Measurements from ENCODE around the gene HSD17B4. TPM values are rescaled to one million over a fixed set of nuclear protein-coding genes. Genes with fewer than 3 reads are reported as not detected.
"Not testable (repeated sequence)": the region's sequence is repeated elsewhere in the genome, so short reads cannot be mapped to it uniquely, and the experiment has no call there.

HSD17B4 gene
- total and polyA plus RNA-seq, 7 experiments from 2014 or later: 22.5 to 131 (median 71.0) TPM

DNA sequence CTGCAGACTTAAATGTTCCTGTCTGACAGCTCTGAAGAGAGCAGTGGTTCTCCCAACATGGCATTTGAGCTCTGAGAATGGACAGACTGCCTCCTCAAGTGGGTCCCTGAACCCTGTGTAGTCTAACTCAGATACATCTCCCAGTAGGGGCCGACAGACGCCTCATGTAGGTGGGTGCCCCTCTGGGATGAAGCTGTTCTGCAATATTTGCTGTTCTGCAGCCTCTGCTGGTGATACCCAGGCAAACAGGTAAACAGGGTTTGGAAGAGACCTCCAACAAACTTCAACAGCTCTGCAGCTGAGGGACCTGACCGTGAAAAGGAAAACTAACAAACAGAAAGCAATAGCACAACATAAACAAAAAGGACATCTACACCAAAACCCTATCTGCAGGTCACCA lies 12.7 kb upstream of the HSD17B4 start:
- H3K4me1 ChIP-seq (ENCODE audit: control insufficient read depth in 2 of 2, insufficient read depth in 2 of 2, low read length in 2 of 2); H3K27me3 ChIP-seq (ENCODE audit: control insufficient read depth in 2 of 2, insufficient read depth in 2 of 2, low read length in 2 of 2); ATAC-seq; DNase-seq; intact Hi-C loops (cut with micrococcal nuclease); H3K9me3 ChIP-seq (ENCODE audit: control insufficient read depth in 2 of 3, low read length in 3 of 3); H3K36me3 Mint-ChIP-seq; H3K36me3 ChIP-seq (ENCODE audit: control insufficient read depth in 2 of 3, insufficient read depth in 3 of 3, low read length in 3 of 3); H3K27ac ChIP-seq (ENCODE audit: low read depth, low read length): not testable (repeated sequence)
- peak overlapping the region; percentile 53 for H3K4me3 ChIP-seq (ENCODE audit: low read length)
- POLR2A ChIA-PET: interaction anchor here (0.6 to 1.6 kb wide), 3 partner anchors 12 to 369 kb away, joined by 3 to 4 read pairs (median 4); partner anchors contain the start of gene DMXL1
- H3K27me3 Mint-ChIP-seq: peaks cover 7 to 47% (median 8%) of the 10 kb centered on the region in 5 donors
- H3K9me3 Mint-ChIP-seq: peaks cover 0 to 10% (median 4%) of the 10 kb centered on the region in 11 donors
- peak overlapping the region in 6 of 9 donors; percentile 12 to 94 (median 76) for H3K27ac Mint-ChIP-seq
- peaks cover 0 to 25% (median 15%) of the 10 kb centered on the region in 7 donors for H3K4me1 Mint-ChIP-seq
- peak overlapping the region in 8 of 10 donors; percentile 84 to 93 (median 88) for H3K4me3 Mint-ChIP-seq
- CTCF ChIA-PET: interaction anchor here (0.5 to 0.8 kb wide), 4 partner anchors 127 to 454 kb away, joined by 3 read pairs; partner anchors contain the start of gene DTWD2

GRCh38 chr5:119444643-119445042 lies 7.7 kb upstream of the HSD17B4 start:
- DNase-seq; H3K4me1 ChIP-seq (ENCODE audit: control insufficient read depth in 2 of 2, insufficient read depth in 2 of 2, low read length in 2 of 2); CTCF ChIA-PET; H3K36me3 ChIP-seq (ENCODE audit: control insufficient read depth in 2 of 3, insufficient read depth in 3 of 3, low read length in 3 of 3); H3K27ac ChIP-seq (ENCODE audit: low read depth, low read length); POLR2A ChIA-PET; H3K36me3 Mint-ChIP-seq; H3K9me3 ChIP-seq (ENCODE audit: control insufficient read depth in 2 of 3, low read length in 3 of 3); H3K27ac Mint-ChIP-seq; H3K27me3 ChIP-seq (ENCODE audit: control insufficient read depth in 2 of 2, insufficient read depth in 2 of 2, low read length in 2 of 2); intact Hi-C loops (cut with micrococcal nuclease); ATAC-seq; H3K4me3 Mint-ChIP-seq; H3K4me3 ChIP-seq (ENCODE audit: low read length); H3K4me1 Mint-ChIP-seq; H3K9me3 Mint-ChIP-seq: not testable (repeated sequence)
- peaks cover 0 to 61% (median 0%) of the 10 kb centered on the region in 5 donors for H3K27me3 Mint-ChIP-seq

- H3K4me3 Mint-ChIP-seq: no peak overlapping the region
- ATAC-seq (no peak), DNase-seq (no peak)
- H3K9me3 Mint-ChIP-seq: peaks cover 0 to 10% (median 0%) of the 10 kb centered on the region in 11 donors
- no peaks in the 10 kb centered on the region for H3K36me3 ChIP-seq (ENCODE audit: control insufficient read depth in 2 of 3, insufficient read depth in 3 of 3, low read length in 3 of 3)
- CTCF ChIA-PET: no interaction called here
- H3K9me3 ChIP-seq (ENCODE audit: control insufficient read depth in 2 of 3, low read length in 3 of 3): no peaks in the 10 kb centered on the region
- no peaks in the 10 kb centered on the region for H3K27me3 ChIP-seq (ENCODE audit: control insufficient read depth in 2 of 2, insufficient read depth in 2 of 2, low read length in 2 of 2)
- H3K4me3 ChIP-seq (ENCODE audit: low read length): no peak overlapping the region
- POLR2A ChIA-PET: no interaction called here
- H3K36me3 Mint-ChIP-seq: peaks cover 0 to 6% (median 0%) of the 10 kb centered on the region in 5 donors
- no peak overlapping the region for H3K27ac ChIP-seq (ENCODE audit: low read depth, low read length)
- intact Hi-C loops (cut with micrococcal nuclease): no loop called here
- no peaks in the 10 kb centered on the region for H3K4me1 ChIP-seq (ENCODE audit: control insufficient read depth in 2 of 2, insufficient read depth in 2 of 2, low read length in 2 of 2)
- peaks cover 0 to 60% (median 0%) of the 10 kb centered on the region in 5 donors for H3K27me3 Mint-ChIP-seq
- H3K27ac Mint-ChIP-seq: no peak overlapping the region
- no peaks in the 10 kb centered on the region for H3K4me1 Mint-ChIP-seq
Measured at GRCh38 chr5:119445544-119445943, 6.8 kb upstream of the HSD17B4 start.

DNA sequence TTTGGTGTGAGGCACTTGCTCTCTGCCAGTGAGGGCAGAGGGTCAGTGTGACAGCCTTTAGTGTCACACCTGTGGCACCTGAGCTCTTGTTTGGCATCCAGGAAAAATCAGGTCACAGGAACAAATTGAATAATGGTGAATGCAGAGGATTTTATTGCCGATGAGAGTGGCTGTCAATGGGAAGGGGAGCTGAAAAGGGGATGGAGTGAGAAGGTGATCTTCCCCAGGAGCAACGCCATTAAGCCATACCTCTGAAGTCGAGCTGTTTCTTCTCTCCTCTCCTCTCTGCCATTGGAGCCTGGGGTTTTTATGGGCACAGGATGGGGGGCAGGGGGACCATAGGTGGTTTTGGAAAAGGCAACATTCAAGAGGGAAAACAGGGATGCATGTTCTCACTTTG lies 2.4 kb upstream of the HSD17B4 start:
- Mint-ChIP-seq H3K4me3 (peak overlapping the region in 1 of 10 donors; percentile 41), H3K36me3 (peaks cover 0 to 2% (median 0%) of the 10 kb centered on the region in 5 donors), H3K27me3 (peaks cover 0 to 28% (median 0%) of the 10 kb centered on the region in 5 donors), H3K27ac (no peak overlapping the region), H3K4me1 (peaks cover 9 to 22% (median 18%) of the 10 kb centered on the region in 7 donors), H3K9me3 (peaks cover 0 to 3% (median 0%) of the 10 kb centered on the region in 11 donors)
- no peaks in the 10 kb centered on the region for H3K9me3 ChIP-seq (ENCODE audit: control insufficient read depth in 2 of 3, low read length in 3 of 3)
- intact Hi-C loops (cut with micrococcal nuclease): no loop called here
- DNase-seq: no peak
- H3K4me3 ChIP-seq (ENCODE audit: low read length): no peak overlapping the region
- H3K36me3 ChIP-seq (ENCODE audit: control insufficient read depth in 2 of 3, insufficient read depth in 3 of 3, low read length in 3 of 3): peaks cover 0 to 4% (median 0%) of the 10 kb centered on the region in 3 experiments
- H3K27ac ChIP-seq (ENCODE audit: low read depth, low read length): no peak overlapping the region
- no peak for ATAC-seq
- H3K27me3 ChIP-seq (ENCODE audit: control insufficient read depth in 2 of 2, insufficient read depth in 2 of 2, low read length in 2 of 2): no peaks in the 10 kb centered on the region
- ChIA-PET CTCF (interaction anchor here (1.1 kb wide), 1 partner anchor 15 kb away, joined by 4 read pairs; no protein-coding TSS in a partner anchor), POLR2A (no interaction called here)
- peaks cover 5 to 9% of the 10 kb centered on the region in 2 donors for H3K4me1 ChIP-seq (ENCODE audit: control insufficient read depth in 2 of 2, insufficient read depth in 2 of 2, low read length in 2 of 2)

DNA sequence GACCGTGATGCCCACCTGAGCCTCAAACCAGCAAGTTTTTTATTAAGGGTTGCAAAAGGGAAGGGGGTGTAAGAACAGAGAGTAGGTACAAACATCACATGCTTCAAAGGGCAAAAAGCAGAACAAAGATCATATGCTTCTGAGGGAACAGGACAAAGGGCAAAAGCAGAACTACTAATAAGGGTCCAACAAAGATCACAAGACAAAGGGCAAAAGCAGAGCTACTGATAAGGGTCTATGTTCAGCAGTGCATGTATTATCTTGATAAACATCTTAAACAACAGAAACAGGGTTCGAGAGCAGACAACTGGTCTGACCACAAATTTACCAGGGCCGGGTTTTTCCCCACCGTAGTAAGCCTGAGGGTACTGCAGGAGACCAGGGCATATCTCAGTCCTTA lies 1.7 kb upstream of the HSD17B4 start:
- H3K4me3 ChIP-seq (ENCODE audit: low read length); H3K36me3 ChIP-seq (ENCODE audit: control insufficient read depth in 2 of 3, insufficient read depth in 3 of 3, low read length in 3 of 3); H3K36me3 Mint-ChIP-seq; CTCF ChIA-PET; DNase-seq; H3K27ac ChIP-seq (ENCODE audit: low read depth, low read length); H3K9me3 Mint-ChIP-seq; ATAC-seq; POLR2A ChIA-PET; intact Hi-C loops (cut with micrococcal nuclease); H3K9me3 ChIP-seq (ENCODE audit: control insufficient read depth in 2 of 3, low read length in 3 of 3); H3K4me1 ChIP-seq (ENCODE audit: control insufficient read depth in 2 of 2, insufficient read depth in 2 of 2, low read length in 2 of 2); H3K27me3 ChIP-seq (ENCODE audit: control insufficient read depth in 2 of 2, insufficient read depth in 2 of 2, low read length in 2 of 2): not testable (repeated sequence)
- Mint-ChIP-seq H3K27ac (peak overlapping the region in 1 of 9 donors; percentile 76), H3K27me3 (peaks cover 0 to 24% (median 0%) of the 10 kb centered on the region in 5 donors), H3K4me3 (peak overlapping the region in 1 of 10 donors; percentile 45), H3K4me1 (peaks cover 9 to 22% (median 18%) of the 10 kb centered on the region in 7 donors)

DNA sequence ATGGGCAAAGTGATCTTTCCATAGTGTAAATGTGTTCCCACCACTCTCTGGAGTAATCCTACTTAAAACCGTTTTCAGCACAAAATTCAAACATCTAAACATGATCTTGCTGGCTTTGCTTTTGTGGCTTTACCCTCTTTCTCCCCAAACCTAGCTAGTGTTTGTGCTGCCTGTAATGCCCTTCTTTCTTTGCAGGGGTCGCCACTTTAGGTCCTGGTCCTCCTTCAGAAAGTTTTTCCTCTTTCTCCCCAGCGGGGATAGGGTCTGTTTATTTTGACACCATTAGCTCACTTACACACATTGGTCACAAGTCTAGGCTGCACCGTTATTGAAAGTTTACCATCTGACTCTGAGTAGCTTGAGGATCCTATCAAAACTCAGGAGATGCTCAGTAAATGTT lies 736 bp upstream of the HSD17B4 start:
- H3K9me3 Mint-ChIP-seq: peaks cover 0 to 3% (median 0%) of the 10 kb centered on the region in 11 donors
- H3K4me3 ChIP-seq (ENCODE audit: low read length): no peak overlapping the region
- DNase-seq (no peak), ATAC-seq (no peak)
- no peaks in the 10 kb centered on the region for H3K27me3 ChIP-seq (ENCODE audit: control insufficient read depth in 2 of 2, insufficient read depth in 2 of 2, low read length in 2 of 2)
- H3K27ac ChIP-seq (ENCODE audit: low read depth, low read length): peak overlapping the region; percentile 84
- CTCF ChIA-PET: interaction anchor here (1.1 to 2.1 kb wide), 2 partner anchors 17 to 464 kb away, joined by 4 to 9 read pairs; partner anchors contain the start of gene DTWD2
- peak overlapping the region in 7 of 9 donors; percentile 45 to 94 (median 84) for H3K27ac Mint-ChIP-seq
- H3K4me3 Mint-ChIP-seq: peak overlapping the region; percentile 43 to 98 (median 92)
- H3K36me3 Mint-ChIP-seq: peaks cover 0 to 6% (median 1%) of the 10 kb centered on the region in 5 donors
- H3K36me3 ChIP-seq (ENCODE audit: control insufficient read depth in 2 of 3, insufficient read depth in 3 of 3, low read length in 3 of 3): peaks cover 0 to 4% (median 0%) of the 10 kb centered on the region in 3 experiments
- H3K4me1 Mint-ChIP-seq: peaks cover 11 to 22% (median 19%) of the 10 kb centered on the region in 7 donors
- H3K9me3 ChIP-seq (ENCODE audit: control insufficient read depth in 2 of 3, low read length in 3 of 3): no peaks in the 10 kb centered on the region
- H3K27me3 Mint-ChIP-seq: peaks cover 0 to 23% (median 0%) of the 10 kb centered on the region in 5 donors
- POLR2A ChIA-PET: interaction anchor here (0.6 to 1.4 kb wide), 7 partner anchors 9 to 463 kb away, joined by 3 to 7 read pairs (median 3); partner anchors contain the start of genes DMXL1 and DTWD2
- peaks cover 5 to 9% of the 10 kb centered on the region in 2 donors for H3K4me1 ChIP-seq (ENCODE audit: control insufficient read depth in 2 of 2, insufficient read depth in 2 of 2, low read length in 2 of 2)
- intact Hi-C loops (cut with micrococcal nuclease): no loop called here

All from naive thymus-derived CD4-positive, alpha-beta T cell (primary cell).